ENCODE measurements around the gene ECM2. TPM values are rescaled to one million over a fixed set of nuclear protein-coding genes. Genes with fewer than 3 reads are reported as not detected.

ECM2 gene
- total RNA-seq, 2 experiments from 2014 or later: not detected

DNA sequence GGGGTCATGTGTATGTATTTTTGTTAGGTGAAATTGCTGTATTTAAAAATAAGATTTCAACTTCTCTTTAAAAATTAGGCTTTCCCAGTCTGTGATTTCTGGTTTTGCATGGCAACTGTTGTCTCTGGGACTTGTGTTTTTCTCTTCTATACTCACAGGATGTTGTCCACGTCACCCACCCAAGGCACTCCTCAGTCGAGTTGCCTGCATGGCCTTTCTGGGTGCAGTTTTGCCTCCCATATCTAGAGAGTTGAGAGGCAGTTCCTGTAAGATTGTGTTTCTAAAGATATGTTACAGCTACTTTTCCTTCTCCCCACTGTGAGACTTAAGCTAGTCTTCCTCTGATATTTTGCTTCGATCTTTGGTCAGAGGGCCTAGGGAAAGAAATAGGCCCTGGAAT, 51.2 kb downstream of the ECM2 start:
- POLR2A ChIA-PET: no interaction called here

GRCh38 chr9:92483627-92484545, 51.9 kb downstream of the ECM2 start:
- Mint-ChIP-seq H3K36me3 (ENCODE audit: low read depth) (no peaks in the 10 kb centered on the region), H3K4me3 (no peak overlapping the region)

More for the DNA sequence above, 51.2 kb downstream of the ECM2 start:
- H3K9me3 Mint-ChIP-seq: no peaks in the 10 kb centered on the region
- CTCF ChIA-PET: no interaction called here
- no peaks in the 10 kb centered on the region for H3K27me3 Mint-ChIP-seq
- H3K27ac Mint-ChIP-seq: no peak overlapping the region
- peaks cover 6% of the 10 kb centered on the region for H3K4me1 Mint-ChIP-seq
- H3K4me3 Mint-ChIP-seq: no peak overlapping the region
- no peak for DNase-seq
- H3K36me3 Mint-ChIP-seq (ENCODE audit: low read depth): no peaks in the 10 kb centered on the region

GRCh38 chr9:92482805-92483204, 53.0 kb downstream of the ECM2 start:
- H3K27me3 Mint-ChIP-seq: no peaks in the 10 kb centered on the region
- no peaks in the 10 kb centered on the region for H3K9me3 Mint-ChIP-seq
- no peak overlapping the region for H3K4me3 Mint-ChIP-seq
- H3K27ac Mint-ChIP-seq: no peak overlapping the region
- no peaks in the 10 kb centered on the region for H3K36me3 Mint-ChIP-seq (ENCODE audit: low read depth)
- ChIA-PET CTCF (interaction anchor here (0.7 to 1.1 kb wide), 2 partner anchors 27 to 43 kb away, joined by 3 read pairs; no protein-coding TSS in a partner anchor), POLR2A (interaction anchor here (0.6 kb wide), 1 partner anchor 37 kb away, joined by 3 read pairs; no protein-coding TSS in a partner anchor)
- peaks cover 6% of the 10 kb centered on the region for H3K4me1 Mint-ChIP-seq
- DNase-seq: no peak

More at GRCh38 chr9:92483627-92484545, 51.9 kb downstream of the ECM2 start:
- ChIA-PET CTCF (interaction anchor here (0.7 kb wide), 1 partner anchor 28 kb away, joined by 3 read pairs; no protein-coding TSS in a partner anchor), POLR2A (no interaction called here)
- peaks cover 6% of the 10 kb centered on the region for H3K4me1 Mint-ChIP-seq
- H3K9me3 Mint-ChIP-seq: no peaks in the 10 kb centered on the region
- no peaks in the 10 kb centered on the region for H3K27me3 Mint-ChIP-seq
- DNase-seq: no peak
- H3K27ac Mint-ChIP-seq: no peak overlapping the region

GRCh38 chr9:92482329-92482728, 53.5 kb downstream of the ECM2 start, which contains the start of gene ASPN:
Gene ASPN (minus strand): TSS chr9:92482506.
- no peaks in the 10 kb centered on the region for H3K9me3 Mint-ChIP-seq
- peaks cover 6% of the 10 kb centered on the region for H3K4me1 Mint-ChIP-seq
- H3K27ac Mint-ChIP-seq: peak within 1 kb of the TSS; percentile 14
- no peaks in the 10 kb centered on the region for H3K27me3 Mint-ChIP-seq
- H3K4me3 Mint-ChIP-seq: no peak within 1 kb of the TSS
- ChIA-PET POLR2A (no interaction called here), CTCF (interaction anchor here (1.1 kb wide), 1 partner anchor 43 kb away, joined by 3 read pairs; no protein-coding TSS in a partner anchor)
- DNase-seq: no peak
- H3K36me3 Mint-ChIP-seq (ENCODE audit: low read depth): no peaks in the 10 kb centered on the region

GRCh38 chr9:92480986-92481633, 54.7 kb downstream of the ECM2 start:
- Mint-ChIP-seq H3K27ac (peak overlapping the region; percentile 14), H3K9me3 (no peaks in the 10 kb centered on the region), H3K27me3 (no peaks in the 10 kb centered on the region), H3K4me1 (peaks cover 6% of the 10 kb centered on the region), H3K4me3 (no peak overlapping the region), H3K36me3 (ENCODE audit: low read depth) (no peaks in the 10 kb centered on the region)
- no peak for DNase-seq
- POLR2A ChIA-PET: no interaction called here
- CTCF ChIA-PET: interaction anchor here (0.6 kb wide), 1 partner anchor 238 kb away, joined by 4 read pairs; no protein-coding TSS in a partner anchor

- no peak overlapping the region for H3K4me3 Mint-ChIP-seq
- no peaks in the 10 kb centered on the region for H3K36me3 Mint-ChIP-seq (ENCODE audit: low read depth)
- no peak for DNase-seq
- H3K4me1 Mint-ChIP-seq: peaks cover 6% of the 10 kb centered on the region
- H3K27me3 Mint-ChIP-seq: no peaks in the 10 kb centered on the region
- CTCF ChIA-PET: no interaction called here
- POLR2A ChIA-PET: no interaction called here
- no peaks in the 10 kb centered on the region for H3K9me3 Mint-ChIP-seq
- H3K27ac Mint-ChIP-seq: no peak overlapping the region
Measured at GRCh38 chr9:92480291-92480771, 55.5 kb downstream of the ECM2 start.

- no peak for DNase-seq
- no peaks in the 10 kb centered on the region for H3K27me3 Mint-ChIP-seq
- POLR2A ChIA-PET: no interaction called here
- peaks cover 6% of the 10 kb centered on the region for H3K4me1 Mint-ChIP-seq
- H3K36me3 Mint-ChIP-seq (ENCODE audit: low read depth): no peaks in the 10 kb centered on the region
- no peak overlapping the region for H3K27ac Mint-ChIP-seq
- H3K4me3 Mint-ChIP-seq: no peak overlapping the region
- CTCF ChIA-PET: no interaction called here
- H3K9me3 Mint-ChIP-seq: no peaks in the 10 kb centered on the region
Measured at GRCh38 chr9:92479346-92479745, 56.4 kb downstream of the ECM2 start.

- Mint-ChIP-seq H3K27ac (no peak overlapping the region), H3K36me3 (ENCODE audit: low read depth) (no peaks in the 10 kb centered on the region), H3K27me3 (no peaks in the 10 kb centered on the region), H3K9me3 (no peaks in the 10 kb centered on the region), H3K4me1 (peaks cover 6% of the 10 kb centered on the region), H3K4me3 (no peak overlapping the region)
- CTCF ChIA-PET: no interaction called here
- no peak for DNase-seq
- POLR2A ChIA-PET: no interaction called here
Measured at GRCh38 chr9:92478783-92479182, 57.0 kb downstream of the ECM2 start.

GRCh38 chr9:92476962-92477361, 58.8 kb downstream of the ECM2 start:
- DNase-seq: no peak
- H3K36me3 Mint-ChIP-seq (ENCODE audit: low read depth): no peaks in the 10 kb centered on the region
- ChIA-PET CTCF (no interaction called here), POLR2A (no interaction called here)
- H3K27me3 Mint-ChIP-seq: no peaks in the 10 kb centered on the region
- H3K4me1 Mint-ChIP-seq: peaks cover 6% of the 10 kb centered on the region
- H3K9me3 Mint-ChIP-seq: no peaks in the 10 kb centered on the region
- no peak overlapping the region for H3K27ac Mint-ChIP-seq
- H3K4me3 Mint-ChIP-seq: no peak overlapping the region

DNA sequence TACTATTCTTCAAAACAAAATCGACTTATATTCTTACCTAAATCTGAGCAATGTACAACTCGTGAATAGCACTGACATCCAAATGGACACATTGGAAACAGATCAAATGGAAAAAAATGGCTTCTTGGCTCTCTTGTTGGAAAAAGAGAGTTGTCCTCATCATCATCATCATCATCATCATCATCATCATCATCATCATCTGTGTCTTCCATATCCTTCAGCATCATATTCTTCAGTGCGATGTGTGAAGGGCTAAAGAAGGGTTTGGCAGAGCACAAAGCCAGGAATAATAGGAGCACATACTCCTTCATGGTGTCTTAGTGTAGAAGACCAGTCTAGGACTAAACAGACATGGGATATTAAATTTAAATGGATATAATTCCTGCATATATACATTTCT, 61.2 kb downstream of the ECM2 start:
- Mint-ChIP-seq H3K27me3 (no peaks in the 10 kb centered on the region), H3K9me3 (no peaks in the 10 kb centered on the region), H3K4me1 (no peaks in the 10 kb centered on the region), H3K36me3 (ENCODE audit: low read depth) (no peaks in the 10 kb centered on the region), H3K4me3 (no peak overlapping the region), H3K27ac (no peak overlapping the region)
- ChIA-PET POLR2A (no interaction called here), CTCF (no interaction called here)
- DNase-seq: no peak

GRCh38 chr9:92468206-92468605, 67.6 kb downstream of the ECM2 start:
- Mint-ChIP-seq H3K27me3 (no peaks in the 10 kb centered on the region), H3K9me3 (no peaks in the 10 kb centered on the region), H3K4me1 (no peaks in the 10 kb centered on the region), H3K27ac (no peak overlapping the region), H3K4me3 (no peak overlapping the region), H3K36me3 (ENCODE audit: low read depth) (no peaks in the 10 kb centered on the region)
- POLR2A ChIA-PET: no interaction called here
- no peak for DNase-seq
- CTCF ChIA-PET: no interaction called here

DNA sequence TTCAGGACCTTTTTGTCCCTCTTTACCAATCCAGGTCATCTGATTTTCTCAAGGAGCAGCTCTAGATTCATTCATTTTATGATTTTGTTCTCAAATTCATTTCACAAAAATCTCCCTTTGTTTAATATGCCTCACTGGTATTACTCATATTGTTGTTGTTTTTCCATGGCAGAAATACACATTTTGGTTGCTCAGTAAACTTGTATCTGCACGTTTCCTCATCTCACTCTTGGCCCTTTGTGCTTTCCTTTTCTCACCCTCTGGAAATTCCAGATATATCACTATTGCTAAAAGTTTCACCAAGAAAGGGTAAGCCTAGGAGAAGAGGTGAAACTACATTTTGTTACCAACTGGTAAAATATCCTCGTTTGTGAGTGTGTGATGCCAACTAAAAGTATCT, 68.3 kb downstream of the ECM2 start:
- ChIA-PET CTCF (no interaction called here), POLR2A (no interaction called here)
- Mint-ChIP-seq H3K9me3 (no peaks in the 10 kb centered on the region), H3K27me3 (no peaks in the 10 kb centered on the region), H3K27ac (no peak overlapping the region), H3K4me3 (no peak overlapping the region), H3K4me1 (no peaks in the 10 kb centered on the region), H3K36me3 (ENCODE audit: low read depth) (no peaks in the 10 kb centered on the region)
- DNase-seq: no peak

DNA sequence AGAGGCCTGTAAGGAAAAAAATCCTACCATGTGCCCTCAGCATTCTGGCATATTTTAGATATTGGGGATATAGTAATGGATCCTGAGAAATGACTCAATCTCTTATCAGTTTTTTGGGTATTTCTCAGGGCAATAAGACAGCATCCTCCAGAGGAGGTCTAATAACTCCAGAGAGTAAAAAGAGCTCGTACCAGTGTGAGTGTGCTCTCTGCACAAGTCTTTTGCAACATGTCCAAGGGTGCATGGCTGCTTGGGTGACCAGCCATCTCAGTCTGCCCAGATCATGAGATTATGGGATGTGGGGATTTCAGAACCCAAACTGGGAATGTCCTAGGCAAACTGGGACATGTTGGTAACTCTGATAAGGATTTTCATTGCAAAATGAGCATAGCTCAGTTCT, 68.7 kb downstream of the ECM2 start:
- no peaks in the 10 kb centered on the region for H3K9me3 Mint-ChIP-seq

More for the DNA sequence above, 68.7 kb downstream of the ECM2 start:
- POLR2A ChIA-PET: no interaction called here
- Mint-ChIP-seq H3K4me1 (no peaks in the 10 kb centered on the region), H3K4me3 (no peak overlapping the region), H3K36me3 (ENCODE audit: low read depth) (no peaks in the 10 kb centered on the region), H3K27ac (no peak overlapping the region), H3K27me3 (no peaks in the 10 kb centered on the region)
- DNase-seq: no peak
- CTCF ChIA-PET: interaction anchor here (0.6 kb wide), 1 partner anchor 310 kb away, joined by 3 read pairs; no protein-coding TSS in a partner anchor
